CD4-positive, alpha-beta T cell (primary cell): ENCODE data around the gene SLC5A5. TPM values are rescaled to one million over a fixed set of nuclear protein-coding genes. Genes with fewer than 3 reads are reported as not detected.

ENCODE experiments used
- ATAC-seq: fragments of 200-7000 bp; cut with Tn5 transposase; one replicate; pipeline ENCODE4 v1.10.0; 2022; ENCODE audit warnings: mild to moderate bottlenecking; ENCODE audit not compliant: poor library complexity
- CTCF ChIA-PET: fragments of 350-600 bp; sonication (Branson Sonifier 250); formaldehyde crosslinking; loops from one replicate; lab custom pipeline; 2021; ENCODE audit warnings: antibody characterized with exemption, inconsistent platforms; lab: Charles Lee
- POLR2A ChIA-PET: fragments of 350-600 bp; sonication (Branson Sonifier 250); formaldehyde crosslinking; loops from one replicate; lab custom pipeline; 2021; ENCODE audit warnings: antibody characterized with exemption, inconsistent platforms; lab: Charles Lee
- DNase-seq, 14 experiments: peaks; one replicate each; pipeline ENCODE4 v3.0.0-alpha.2; 2013 to 2020; ENCODE audit warnings: mixed read lengths in 2 of 14
- H3K27ac ChIP-seq, 2 donors: one replicate each; pipeline versions ENCODE4 v1.5.1 to v1.7.0; 2013; ENCODE audit warnings: low read length in 2 of 2, low read depth in 1 of 2, mild to moderate bottlenecking in 1 of 2
- H3K27me3 ChIP-seq, 2 experiments: 1 replicate in 1 of 2; 2 replicates in 1 of 2; pipeline versions ENCODE4 v1.6.1 to v1.7.0; 2013; ENCODE audit warnings: low read length in 2 of 2, control low read depth in 1 of 2, mild to moderate bottlenecking in 1 of 2, moderate library complexity in 1 of 2; ENCODE audit not compliant: insufficient read depth in 2 of 2, control insufficient read depth in 1 of 2
- H3K36me3 ChIP-seq: one replicate; pipeline ENCODE4 v1.6.1; 2013; ENCODE audit warnings: low read length, control low read depth; ENCODE audit not compliant: insufficient read depth
- H3K4me1 ChIP-seq: one replicate; pipeline ENCODE4 v1.6.1; 2013; ENCODE audit warnings: low read length, control low read depth; ENCODE audit not compliant: insufficient read depth
- H3K4me3 ChIP-seq: one replicate; pipeline ENCODE4 v1.5.1; 2013; ENCODE audit warnings: mild to moderate bottlenecking, low read length, moderate library complexity
- H3K9me3 ChIP-seq, 2 experiments: 1 replicate in 1 of 2; 2 replicates in 1 of 2; pipeline versions ENCODE4 v1.6.1 to v1.7.0; 2013; ENCODE audit warnings: low read length in 2 of 2, mild to moderate bottlenecking in 2 of 2, control low read depth in 1 of 2, moderate library complexity in 1 of 2; ENCODE audit not compliant: control insufficient read depth in 1 of 2, insufficient read depth in 1 of 2
- H3K27ac Mint-ChIP-seq: one replicate; pipeline ENCODE4 v1.8.0; 2020; ENCODE audit warnings: mixed read lengths
- H3K27me3 Mint-ChIP-seq: one replicate; pipeline ENCODE4 v1.8.0; 2021; ENCODE audit warnings: mixed read lengths
- H3K36me3 Mint-ChIP-seq: one replicate; pipeline ENCODE4 v1.8.0; 2021; ENCODE audit warnings: low read depth, mixed read lengths
- H3K4me1 Mint-ChIP-seq: one replicate; pipeline ENCODE4 v1.8.0; 2021; ENCODE audit warnings: low read depth, mixed read lengths
- H3K4me3 Mint-ChIP-seq: one replicate; pipeline ENCODE4 v1.8.0; 2020; ENCODE audit warnings: mild to moderate bottlenecking, mixed read lengths
- H3K9me3 Mint-ChIP-seq: one replicate; pipeline ENCODE4 v1.8.0; 2020; ENCODE audit warnings: mixed read lengths
- CTCF ChIP-seq: fragments of 200-600 bp; IDR thresholded peaks from one replicate; pipeline ENCODE4 v1.8.0; 2022; ENCODE audit warnings: antibody characterized with exemption, mild to moderate bottlenecking
- intact Hi-C, 2 experiments: fragments of 100-400 bp; cut with DNase I in 1 of 2; cut with micrococcal nuclease in 1 of 2; formaldehyde crosslinking; loops; one replicate each; pipeline versions ENCODE4 v1.15.1 to v1.9.0; 2023 to 2025; cut with DNase I, micrococcal nuclease
- total RNA-seq, 174 experiments: library from RNA in 2 of 174; stranded (reverse) in 2 of 174; gene quantifications; one replicate each; pipeline ENCODE4 v1.2.3 and lab custom pipeline; 2021 to 2026

Gene SLC5A5
- total RNA-seq, 2 experiments from 2014 or later, result 1.6 TPM

GRCh38 chr19:17832443-17833208, 39.1 kb upstream of the SLC5A5 start:
- no peak overlapping the region for H3K4me3 ChIP-seq
- intact Hi-C loops, result no loop called here
- Mint-ChIP-seq H3K9me3 (no peaks in the 10 kb centered on the region), H3K27me3 (no peaks in the 10 kb centered on the region), H3K4me3 (no peak overlapping the region), H3K4me1 (peaks cover 14% of the 10 kb centered on the region), H3K36me3 (peaks cover 93% of the 10 kb centered on the region), H3K27ac (no peak overlapping the region)
- ChIA-PET POLR2A (interaction anchor here (0.6 to 1.3 kb wide), 6 partner anchors 11 to 30 kb away, joined by 3 to 7 read pairs (median 4); partner anchors contain the start of genes JAK3 and RPL18A), CTCF (no interaction called here)
- H3K27ac ChIP-seq, result no peak overlapping the region
- peaks cover 0 to 11% of the 10 kb centered on the region in 2 experiments for H3K9me3 ChIP-seq
- H3K4me1 ChIP-seq, result peaks cover 26% of the 10 kb centered on the region
- DNase-seq (no peak), ATAC-seq (no peak)
- H3K27me3 ChIP-seq, result no peaks in the 10 kb centered on the region
- H3K36me3 ChIP-seq, result peaks cover 96% of the 10 kb centered on the region
- no peak for TF ChIP-seq CTCF

GRCh38 chr19:17834350-17835181, 37.2 kb upstream of the SLC5A5 start:
- CTCF ChIA-PET, result interaction anchor here (1.7 to 3.0 kb wide), 2 partner anchors 21 to 25 kb away, joined by 4 to 9 read pairs; partner anchors contain the start of gene RPL18A
- H3K4me3 Mint-ChIP-seq, result no peak overlapping the region
- ATAC-seq, result no peak

More at GRCh38 chr19:17834350-17835181, 37.2 kb upstream of the SLC5A5 start:
- Mint-ChIP-seq H3K36me3 (peaks cover 93% of the 10 kb centered on the region), H3K4me1 (peaks cover 11% of the 10 kb centered on the region), H3K9me3 (no peaks in the 10 kb centered on the region), H3K27me3 (no peaks in the 10 kb centered on the region), H3K27ac (peak overlapping the region; percentile 54)
- H3K9me3 ChIP-seq, result peaks cover 0 to 11% of the 10 kb centered on the region in 2 experiments
- H3K36me3 ChIP-seq, result peaks cover 95% of the 10 kb centered on the region
- peaks cover 26% of the 10 kb centered on the region for H3K4me1 ChIP-seq
- POLR2A ChIA-PET, result interaction anchor here (0.8 to 1.6 kb wide), 6 partner anchors 12 to 31 kb away, joined by 3 to 5 read pairs (median 4); partner anchors contain the start of gene JAK3
- intact Hi-C loops, result no loop called here
- no peak overlapping the region for H3K4me3 ChIP-seq
- no peaks in the 10 kb centered on the region for H3K27me3 ChIP-seq
- H3K27ac ChIP-seq, result peak overlapping the region in 1 of 2 donors; percentile 23
- TF ChIP-seq CTCF, result no peak
- DNase-seq, result peak in 3 of 14 experiments; percentile 9 to 49 (median 20)
